Lung (tissue), 12 donors: ENCODE data around the gene IL1F10. TPM values are rescaled to one million over a fixed set of nuclear protein-coding genes. Genes with fewer than 3 reads are reported as not detected.
A peak's percentile ranks its signal among the peaks of the same experiment; 100 is the strongest.

Source experiments
- ATAC-seq: fragments of 200-7000 bp; cut with Tn5 transposase; one replicate; pipeline ENCODE4 v1.9.1; 2020; ENCODE audit warnings: moderate number of reproducible peaks; ENCODE audit not compliant: insufficient read depth, low FRiP score
- DNase-seq, 3 donors: peaks; one replicate each; pipeline ENCODE4 v3.0.0-alpha.2; 2013 to 2017
- H3K27ac ChIP-seq, 2 donors: one replicate each; pipeline ENCODE4 v1.5.1; 2013; ENCODE audit warnings: mild to moderate bottlenecking in 2 of 2, moderate library complexity in 2 of 2, control low read depth in 1 of 2, inconsistent platforms in 1 of 2, low read depth in 1 of 2, low read length in 1 of 2
- H3K27me3 ChIP-seq, 3 donors: one replicate each; pipeline ENCODE4 v1.5.1; 2013; ENCODE audit warnings: low read length in 2 of 3; ENCODE audit not compliant: control insufficient read depth in 3 of 3, insufficient read depth in 3 of 3
- H3K36me3 ChIP-seq, 4 donors: one replicate each; pipeline ENCODE4 v1.5.1; 2013; ENCODE audit warnings: low read length in 4 of 4, mild to moderate bottlenecking in 1 of 4, moderate library complexity in 1 of 4; ENCODE audit not compliant: control insufficient read depth in 4 of 4, insufficient read depth in 4 of 4
- H3K4me1 ChIP-seq, 5 donors: one replicate each; pipeline ENCODE4 v1.5.1; 2013; ENCODE audit warnings: low read length in 5 of 5, mild to moderate bottlenecking in 2 of 5, moderate library complexity in 1 of 5; ENCODE audit not compliant: control insufficient read depth in 5 of 5, insufficient read depth in 5 of 5
- H3K4me3 ChIP-seq: one replicate; pipeline ENCODE4 v1.5.1; 2013; ENCODE audit warnings: mild to moderate bottlenecking, control low read depth, moderate library complexity
- H3K9ac ChIP-seq, 2 donors: one replicate each; pipeline ENCODE4 v1.5.1; 2013; ENCODE audit warnings: low read length in 2 of 2, control low read depth in 1 of 2; ENCODE audit not compliant: insufficient read depth in 1 of 2
- H3K9me3 ChIP-seq, 4 donors: one replicate each; pipeline ENCODE4 v1.5.1; 2013; ENCODE audit warnings: low read length in 3 of 4, mild to moderate bottlenecking in 1 of 4, moderate library complexity in 1 of 4; ENCODE audit not compliant: control insufficient read depth in 4 of 4, insufficient read depth in 3 of 4
- WGBS, 2 donors: extraction: QIAGEN DNeasy Blood & Tissue Kit; methylation state at CpG; one replicate each; pipeline ENCODE4 v1.1.7; 2013; 5-methylcytosine and 5-hydroxymethylcytosine counted together
- polyA plus RNA-seq, 2 donors: library from polyadenylated mRNA; stranded (reverse); fragments of 200-250 nt; gene quantifications; one replicate each; pipeline ENCODE4 v1.2.1, GENCODE V29; 2013
- total RNA-seq, 2 donors: library from RNA; depleted of rRNA in 1 of 2; stranded (reverse); fragments of >200 nt in 1 of 2; gene quantifications; one replicate each; pipeline ENCODE4 v1.2.1, GENCODE V29; 2014 to 2021
- TF ChIP-seq, protein P1 (sequence below): IDR thresholded peaks from 2 replicates; pipeline ENCODE4 v1.5.1; 2012; ENCODE audit warnings: mild to moderate bottlenecking; ENCODE audit errors: control extremely low read depth, extremely low read depth
- donor health status: control.
- donor health status: control.
- donor health status: Bipolar disorder and iron deficiency.
- donor health status: healthy.
- donor health status: DM: yes; HTN: yes; CAD: no.

Gene IL1F10
- total and polyA plus RNA-seq, 4 donors: not detected

DNA sequence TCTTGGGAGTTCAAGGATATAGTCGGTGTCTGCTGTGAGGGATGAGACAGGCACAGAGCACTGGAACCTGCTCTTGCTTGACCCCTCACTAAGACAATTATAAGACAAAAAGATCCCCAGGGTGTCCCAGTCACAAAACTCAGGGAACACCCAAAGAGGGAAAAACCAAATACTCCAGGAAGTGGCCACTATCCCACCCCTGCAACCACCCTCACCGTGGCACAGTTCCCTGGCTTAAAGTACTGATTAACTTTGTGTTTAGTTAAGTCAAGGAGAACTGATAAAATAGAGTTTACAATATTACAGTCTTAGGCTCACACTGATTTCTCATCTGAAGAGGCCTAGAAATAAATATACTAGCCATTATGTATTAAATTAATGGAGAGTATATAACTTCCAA, 28.6 kb upstream of the IL1F10 start:
- no peak for ATAC-seq
- no peak overlapping the region for H3K9ac ChIP-seq
- no peaks in the 10 kb centered on the region for H3K4me1 ChIP-seq
- WGBS, 2 donors: 75 to 87% methylated on average over 2 of the region's 2 CpGs
- DNase-seq: peak in 1 of 3 donors; percentile 4
- H3K36me3 ChIP-seq: no peaks in the 10 kb centered on the region
- no peak overlapping the region for H3K27ac ChIP-seq
- H3K27me3 ChIP-seq: no peaks in the 10 kb centered on the region
- no peaks in the 10 kb centered on the region for H3K9me3 ChIP-seq
- no peak overlapping the region for H3K4me3 ChIP-seq
- TF ChIP-seq, protein P1, sequence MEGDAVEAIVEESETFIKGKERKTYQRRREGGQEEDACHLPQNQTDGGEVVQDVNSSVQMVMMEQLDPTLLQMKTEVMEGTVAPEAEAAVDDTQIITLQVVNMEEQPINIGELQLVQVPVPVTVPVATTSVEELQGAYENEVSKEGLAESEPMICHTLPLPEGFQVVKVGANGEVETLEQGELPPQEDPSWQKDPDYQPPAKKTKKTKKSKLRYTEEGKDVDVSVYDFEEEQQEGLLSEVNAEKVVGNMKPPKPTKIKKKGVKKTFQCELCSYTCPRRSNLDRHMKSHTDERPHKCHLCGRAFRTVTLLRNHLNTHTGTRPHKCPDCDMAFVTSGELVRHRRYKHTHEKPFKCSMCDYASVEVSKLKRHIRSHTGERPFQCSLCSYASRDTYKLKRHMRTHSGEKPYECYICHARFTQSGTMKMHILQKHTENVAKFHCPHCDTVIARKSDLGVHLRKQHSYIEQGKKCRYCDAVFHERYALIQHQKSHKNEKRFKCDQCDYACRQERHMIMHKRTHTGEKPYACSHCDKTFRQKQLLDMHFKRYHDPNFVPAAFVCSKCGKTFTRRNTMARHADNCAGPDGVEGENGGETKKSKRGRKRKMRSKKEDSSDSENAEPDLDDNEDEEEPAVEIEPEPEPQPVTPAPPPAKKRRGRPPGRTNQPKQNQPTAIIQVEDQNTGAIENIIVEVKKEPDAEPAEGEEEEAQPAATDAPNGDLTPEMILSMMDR: no peak

DNA sequence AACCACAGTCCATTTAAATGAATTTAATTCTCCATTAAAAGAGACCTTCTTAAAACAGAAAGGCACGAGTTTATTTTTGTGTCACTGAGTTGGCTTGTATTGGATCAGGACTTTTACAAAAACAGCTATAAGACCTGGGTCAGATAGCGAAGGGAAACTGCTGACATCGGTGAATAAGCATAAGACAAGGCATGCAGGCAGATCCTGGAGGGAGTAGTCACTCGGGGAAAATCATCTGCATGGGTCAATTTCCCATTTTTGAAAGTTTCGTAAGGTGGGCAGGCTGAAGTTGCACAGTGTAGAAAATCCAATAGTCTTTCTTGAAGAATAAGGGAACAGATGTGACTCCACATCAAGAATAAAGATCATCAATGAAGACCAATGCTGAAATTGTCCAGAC, 28.1 kb upstream of the IL1F10 start:
- Histone ChIP-seq H3K36me3 (no peaks in the 10 kb centered on the region), H3K27ac (no peak overlapping the region), H3K9ac (no peak overlapping the region), H3K9me3 (no peaks in the 10 kb centered on the region), H3K27me3 (no peaks in the 10 kb centered on the region), H3K4me1 (no peaks in the 10 kb centered on the region), H3K4me3 (no peak overlapping the region)
- ATAC-seq (no peak), DNase-seq (no peak)
- WGBS, 2 donors: 39 to 62% methylated on average over 5 of the region's 5 CpGs
- TF ChIP-seq, protein P1: no peak

DNA sequence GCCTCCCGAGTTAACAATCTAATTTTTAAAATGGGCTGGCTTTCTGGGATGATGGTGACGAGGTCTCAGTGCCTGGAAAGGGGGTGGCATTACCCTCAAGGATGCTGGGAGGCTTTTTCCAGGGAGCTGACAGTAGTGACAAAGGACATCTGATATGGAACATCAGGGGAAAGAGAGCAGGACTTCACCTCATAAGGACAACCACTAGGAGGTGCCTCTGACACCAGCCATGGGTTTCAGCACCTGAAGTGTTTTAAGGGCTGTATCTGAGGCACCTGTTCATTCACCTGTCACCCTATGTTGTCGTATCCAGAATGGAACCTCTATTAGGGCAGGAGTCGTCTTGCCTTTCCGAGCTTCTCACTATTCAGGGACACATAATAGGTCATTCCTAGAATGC, 25.9 kb upstream of the IL1F10 start:
- ATAC-seq: no peak

DNA sequence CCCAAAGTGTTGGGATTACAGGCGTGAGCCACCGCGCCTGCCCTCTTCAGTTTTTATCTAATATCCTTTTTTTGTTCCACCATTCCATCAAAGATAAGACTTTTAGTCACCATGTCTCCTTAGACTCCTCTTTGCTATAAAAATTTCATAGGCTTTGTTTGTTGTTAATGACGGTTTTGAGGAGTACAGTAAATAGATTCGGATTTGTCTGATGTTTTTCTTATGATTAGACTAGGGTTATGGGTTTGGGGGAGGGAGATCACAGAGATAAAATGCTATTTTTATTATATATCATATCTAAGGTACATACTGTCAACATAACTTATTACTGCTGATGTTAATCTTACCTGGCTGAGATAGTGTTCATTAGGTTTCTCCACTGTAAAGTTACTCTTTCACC, 21.3 kb upstream of the IL1F10 start:
- ATAC-seq (no peak), DNase-seq (no peak)
- 88 to 97% methylated on average over 5 of the region's 5 CpGs for WGBS, 2 donors
- TF ChIP-seq, protein P1: no peak
- H3K9me3 ChIP-seq: no peaks in the 10 kb centered on the region
- no peaks in the 10 kb centered on the region for H3K4me1 ChIP-seq
- H3K27ac ChIP-seq: no peak overlapping the region
- H3K27me3 ChIP-seq: no peaks in the 10 kb centered on the region
- H3K36me3 ChIP-seq: no peaks in the 10 kb centered on the region
- no peak overlapping the region for H3K4me3 ChIP-seq
- H3K9ac ChIP-seq: no peak overlapping the region

More for the DNA sequence above, 25.9 kb upstream of the IL1F10 start:
- Histone ChIP-seq H3K27ac (no peak overlapping the region), H3K4me3 (no peak overlapping the region), H3K27me3 (no peaks in the 10 kb centered on the region), H3K4me1 (no peaks in the 10 kb centered on the region), H3K36me3 (no peaks in the 10 kb centered on the region), H3K9ac (no peak overlapping the region), H3K9me3 (no peaks in the 10 kb centered on the region)
- 74 to 78% methylated on average over 5 of the region's 5 CpGs for WGBS, 2 donors
- no peak for DNase-seq
- TF ChIP-seq, protein P1: no peak
